Caco-2 (cell line): ENCODE data around the gene SLC28A1. TPM values are rescaled to one million over a fixed set of nuclear protein-coding genes. Genes with fewer than 3 reads are reported as not detected.

Experiments used
- BruUV-seq: library from RNA; stranded (reverse); fragments of 400-500 nt; replicated peaks from 2 replicates; lab custom pipeline; 2021; lab: Mats Ljungman, UMichigan
- CTCF ChIA-PET: fragments of 300-600 bp; sonication (Branson Sonifier 250); formaldehyde crosslinking; loops from one replicate; lab custom pipeline; 2022; ENCODE audit warnings: antibody characterized with exemption; lab: Charles Lee
- POLR2A ChIA-PET: fragments of 300-600 bp; sonication (Branson Sonifier 250); formaldehyde crosslinking; loops from one replicate; lab custom pipeline; 2022; ENCODE audit warnings: antibody characterized with exemption; lab: Charles Lee
- DNase-seq, 2 experiments: peaks; one replicate each; pipeline versions ENCODE4 v3.0.0 to v3.0.0-alpha.2; 2020 to 2022
- H3K27me3 ChIP-seq: replicated peaks from 2 replicates; pipeline ENCODE4 v1.6.0; 2011; ENCODE audit warnings: low read length; ENCODE audit not compliant: control insufficient read depth, insufficient read depth
- H3K36me3 ChIP-seq: 2 replicates; pipeline ENCODE4 v1.5.1; 2011; ENCODE audit warnings: low read length; ENCODE audit not compliant: control insufficient read depth, insufficient read depth
- H3K4me1 ChIP-seq: fragments of 250-450 bp; sonication (Bioruptor Pico); 2 replicates; pipeline ENCODE4 v1.5.1; 2020; ENCODE audit warnings: mild to moderate bottlenecking
- H3K4me3 ChIP-seq: 2 replicates; pipeline ENCODE4 v1.5.1; 2011; ENCODE audit warnings: low read depth, mild to moderate bottlenecking, control low read depth, low read length
- H3K9me3 ChIP-seq: fragments of 250-450 bp; sonication (Bioruptor Pico); 2 replicates; pipeline ENCODE4 v1.5.1; 2020; ENCODE audit warnings: mild to moderate bottlenecking, moderate library complexity
- H3K27ac Mint-ChIP-seq: one replicate; pipeline ENCODE4 v1.8.0; 2022; ENCODE audit warnings: mixed read lengths; ENCODE audit not compliant: unreplicated experiment
- H3K27me3 Mint-ChIP-seq: one replicate; pipeline ENCODE4 v1.8.0; 2022; ENCODE audit warnings: mixed read lengths; ENCODE audit not compliant: insufficient read depth, unreplicated experiment
- H3K36me3 Mint-ChIP-seq: one replicate; pipeline ENCODE4 v1.8.0; 2022; ENCODE audit warnings: mild to moderate bottlenecking, mixed read lengths; ENCODE audit not compliant: insufficient read depth, unreplicated experiment
- H3K4me1 Mint-ChIP-seq: one replicate; pipeline ENCODE4 v1.8.0; 2022; ENCODE audit warnings: low read depth, mixed read lengths; ENCODE audit not compliant: unreplicated experiment
- H3K4me3 Mint-ChIP-seq: one replicate; pipeline ENCODE4 v1.8.0; 2022; ENCODE audit warnings: mild to moderate bottlenecking, moderate library complexity, mixed read lengths; ENCODE audit not compliant: unreplicated experiment
- H3K9me3 Mint-ChIP-seq: one replicate; pipeline ENCODE4 v1.8.0; 2022; ENCODE audit warnings: mixed read lengths; ENCODE audit not compliant: unreplicated experiment
- intact Hi-C: fragments of 100-400 bp; cut with micrococcal nuclease; formaldehyde crosslinking; loops from one replicate; pipeline ENCODE4 v1.10.0; 2022; ENCODE audit not compliant: unreplicated experiment
- total RNA-seq: library from RNA; stranded (reverse); gene quantifications from 2 replicates; pipeline ENCODE4 v1.2.3, GENCODE V29; 2022
- TF ChIP-seq, protein P1 (sequence below), 2 experiments: fragments of 200-600 bp in 1 of 2; IDR thresholded peaks; 1 replicate in 1 of 2; 2 replicates in 1 of 2; pipeline versions ENCODE4 v1.5.1 to v1.8.0; 2011 to 2022; ENCODE audit warnings: antibody characterized with exemption in 1 of 2, control low read depth in 1 of 2, inconsistent platforms in 1 of 2, low read depth in 1 of 2, low read length in 1 of 2, mild to moderate bottlenecking in 1 of 2, moderate library complexity in 1 of 2; ENCODE audit not compliant: insufficient read depth in 1 of 2, severe bottlenecking in 1 of 2, unreplicated experiment in 1 of 2

Gene SLC28A1
- total RNA-seq, 1 experiment from 2014 or later = not detected

DNA sequence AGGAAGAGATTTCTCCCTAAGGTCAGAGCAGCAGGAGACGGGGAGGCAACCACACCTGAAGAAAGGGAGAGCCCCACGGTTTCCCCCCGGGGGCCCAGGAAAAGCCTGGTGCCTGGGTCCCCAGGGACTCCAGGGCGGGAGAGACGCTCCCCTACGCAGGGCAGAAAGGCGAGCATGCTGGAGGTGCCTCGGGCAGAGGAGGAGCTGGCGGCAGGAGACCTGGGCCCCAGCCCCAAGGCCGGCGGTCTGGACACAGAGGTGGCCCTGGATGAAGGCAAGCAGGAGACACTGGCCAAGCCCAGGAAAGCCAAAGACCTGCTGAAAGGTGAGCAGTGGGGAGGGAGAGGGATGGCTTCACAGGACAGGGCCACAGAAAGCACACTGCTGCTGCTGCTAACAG, 26.2 kb upstream of the SLC28A1 start:
- Histone ChIP-seq H3K36me3 (no peaks in the 10 kb centered on the region), H3K4me3 (no peak overlapping the region), H3K9me3 (no peaks in the 10 kb centered on the region), H3K4me1 (peaks cover 5% of the 10 kb centered on the region; the same call in 1 of the 2 replicates), H3K27me3 (no peaks in the 10 kb centered on the region)
- Mint-ChIP-seq H3K4me1 (peaks cover 7% of the 10 kb centered on the region), H3K4me3 (no peak overlapping the region), H3K27ac (no peak overlapping the region), H3K27me3 (no peaks in the 10 kb centered on the region), H3K9me3 (no peaks in the 10 kb centered on the region), H3K36me3 (no peaks in the 10 kb centered on the region)
- no TSS peak for BruUV-seq
- CTCF ChIA-PET = no interaction called here
- intact Hi-C loops = no loop called here
- no peak for DNase-seq
- POLR2A ChIA-PET = no interaction called here
- TF ChIP-seq, protein P1, sequence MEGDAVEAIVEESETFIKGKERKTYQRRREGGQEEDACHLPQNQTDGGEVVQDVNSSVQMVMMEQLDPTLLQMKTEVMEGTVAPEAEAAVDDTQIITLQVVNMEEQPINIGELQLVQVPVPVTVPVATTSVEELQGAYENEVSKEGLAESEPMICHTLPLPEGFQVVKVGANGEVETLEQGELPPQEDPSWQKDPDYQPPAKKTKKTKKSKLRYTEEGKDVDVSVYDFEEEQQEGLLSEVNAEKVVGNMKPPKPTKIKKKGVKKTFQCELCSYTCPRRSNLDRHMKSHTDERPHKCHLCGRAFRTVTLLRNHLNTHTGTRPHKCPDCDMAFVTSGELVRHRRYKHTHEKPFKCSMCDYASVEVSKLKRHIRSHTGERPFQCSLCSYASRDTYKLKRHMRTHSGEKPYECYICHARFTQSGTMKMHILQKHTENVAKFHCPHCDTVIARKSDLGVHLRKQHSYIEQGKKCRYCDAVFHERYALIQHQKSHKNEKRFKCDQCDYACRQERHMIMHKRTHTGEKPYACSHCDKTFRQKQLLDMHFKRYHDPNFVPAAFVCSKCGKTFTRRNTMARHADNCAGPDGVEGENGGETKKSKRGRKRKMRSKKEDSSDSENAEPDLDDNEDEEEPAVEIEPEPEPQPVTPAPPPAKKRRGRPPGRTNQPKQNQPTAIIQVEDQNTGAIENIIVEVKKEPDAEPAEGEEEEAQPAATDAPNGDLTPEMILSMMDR (IDR thresholded peaks at IDR 0.05; ENCODE audit: insufficient read depth in 1 of 2, low read depth in 1 of 2, low read length in 1 of 2, severe bottlenecking in 1 of 2, unreplicated experiment in 1 of 2) = no peak

DNA sequence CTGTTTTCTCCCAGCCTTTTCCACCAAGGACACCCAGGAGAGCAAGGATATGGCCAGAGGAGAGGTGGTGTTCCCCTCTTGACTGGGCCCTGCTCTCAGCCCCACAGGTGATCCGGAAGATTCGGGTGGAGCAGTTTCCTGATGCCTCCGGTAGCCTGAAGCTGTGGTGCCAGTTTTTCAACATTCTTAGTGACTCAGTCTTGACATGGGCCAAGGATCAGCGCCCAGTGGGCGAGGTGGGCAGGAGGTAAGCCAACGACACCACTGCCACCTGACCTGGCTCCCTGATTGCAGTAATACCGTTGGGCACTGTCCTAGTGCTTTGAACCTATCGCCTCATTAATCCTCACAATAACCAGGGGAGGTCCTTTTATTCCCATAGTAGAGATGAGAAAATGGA, 25.3 kb upstream of the SLC28A1 start:
- intact Hi-C loops = no loop called here
- Mint-ChIP-seq H3K4me1 (peaks cover 7% of the 10 kb centered on the region), H3K4me3 (no peak overlapping the region), H3K9me3 (no peaks in the 10 kb centered on the region), H3K36me3 (no peaks in the 10 kb centered on the region), H3K27me3 (no peaks in the 10 kb centered on the region), H3K27ac (no peak overlapping the region)
- POLR2A ChIA-PET = no interaction called here
- Histone ChIP-seq H3K4me1 (peaks cover 12% of the 10 kb centered on the region), H3K4me3 (no peak overlapping the region), H3K9me3 (no peaks in the 10 kb centered on the region), H3K27me3 (no peaks in the 10 kb centered on the region), H3K36me3 (no peaks in the 10 kb centered on the region)
- CTCF ChIA-PET = no interaction called here
- no peak for DNase-seq
- TF ChIP-seq, protein P1 (IDR thresholded peaks at IDR 0.05; ENCODE audit: insufficient read depth in 1 of 2, low read depth in 1 of 2, low read length in 1 of 2, severe bottlenecking in 1 of 2, unreplicated experiment in 1 of 2) = no peak
- no TSS peak for BruUV-seq

DNA sequence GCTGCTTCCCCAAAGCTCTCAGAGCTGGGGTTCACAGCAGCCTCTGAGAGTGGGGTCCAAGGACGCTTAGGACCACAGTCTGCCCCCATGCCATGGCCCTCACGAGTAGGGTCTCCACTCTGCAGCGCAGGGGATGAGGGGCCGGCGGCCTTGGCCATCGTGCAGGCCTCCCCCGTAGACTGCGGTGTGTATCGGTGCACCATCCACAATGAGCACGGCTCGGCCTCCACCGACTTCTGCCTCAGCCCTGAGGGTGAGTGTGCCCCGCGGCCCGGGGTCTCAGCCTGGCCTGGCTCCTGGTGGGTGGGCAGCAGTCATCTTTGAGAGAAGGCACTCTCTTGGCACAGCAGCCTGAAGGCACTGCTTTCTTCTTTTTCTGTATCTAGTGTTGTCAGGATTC, 24.8 kb upstream of the SLC28A1 start:
- Mint-ChIP-seq H3K27me3 (no peaks in the 10 kb centered on the region), H3K9me3 (no peaks in the 10 kb centered on the region), H3K27ac (no peak overlapping the region), H3K36me3 (no peaks in the 10 kb centered on the region), H3K4me3 (no peak overlapping the region), H3K4me1 (peaks cover 7% of the 10 kb centered on the region)
- POLR2A ChIA-PET = no interaction called here
- TF ChIP-seq, protein P1 (IDR thresholded peaks at IDR 0.05; ENCODE audit: insufficient read depth in 1 of 2, low read depth in 1 of 2, low read length in 1 of 2, severe bottlenecking in 1 of 2, unreplicated experiment in 1 of 2) = no peak
- intact Hi-C loops = no loop called here
- BruUV-seq = no TSS peak
- CTCF ChIA-PET = no interaction called here
- H3K36me3 ChIP-seq = no peaks in the 10 kb centered on the region
- no peak overlapping the region for H3K4me3 ChIP-seq
- no peak for DNase-seq
- H3K27me3 ChIP-seq = no peaks in the 10 kb centered on the region
- H3K4me1 ChIP-seq = peaks cover 14% of the 10 kb centered on the region
- no peaks in the 10 kb centered on the region for H3K9me3 ChIP-seq
